Endothelial cell of hepatic sinusoid (primary cell): ENCODE results near the gene UNC93B1.

ENCODE experiments used
- in situ Hi-C: cut with HindIII; loops from 2 replicates; pipeline ENCODE4 v1.10.0; 2017; ENCODE audit warnings: low sequenced_read_pairs

The UNC93B1 gene

GRCh38 chr11:68040957-68041591 lies 37.2 kb upstream of the UNC93B1 start:
- in situ Hi-C loops = no loop called here

GRCh38 chr11:68040101-68040956 lies 36.4 kb upstream of the UNC93B1 start:
- in situ Hi-C loops = no loop called here

- in situ Hi-C loops = no loop called here
Observed at GRCh38 chr11:68039526-68040086, 35.7 kb upstream of the UNC93B1 start.

GRCh38 chr11:68038718-68039525 lies 35.0 kb upstream of the UNC93B1 start, which contains the start of gene TCIRG1:
Gene TCIRG1, plus strand, starts transcription at chr11:68039025. Its CDS starts 2,247 bp downstream, at chr11:68041272.
- in situ Hi-C loops = no loop called here

GRCh38 chr11:68038226-68038717 lies 34.4 kb upstream of the UNC93B1 start:
- in situ Hi-C loops = no loop called here

GRCh38 chr11:68037411-68038225 lies 33.7 kb upstream of the UNC93B1 start:
- in situ Hi-C loops = no loop called here

GRCh38 chr11:68036717-68037239 lies 32.9 kb upstream of the UNC93B1 start:
- in situ Hi-C loops = no loop called here

GRCh38 chr11:68036141-68036716 lies 32.3 kb upstream of the UNC93B1 start:
- in situ Hi-C loops = no loop called here

GRCh38 chr11:68035266-68035876 lies 31.5 kb upstream of the UNC93B1 start:
- in situ Hi-C loops = no loop called here

GRCh38 chr11:68033708-68034045 lies 29.8 kb upstream of the UNC93B1 start:
- in situ Hi-C loops = no loop called here

- in situ Hi-C loops = no loop called here
Observed at GRCh38 chr11:68032997-68033707, 29.3 kb upstream of the UNC93B1 start.

- in situ Hi-C loops = no loop called here
Observed at GRCh38 chr11:68032003-68032402, 28.1 kb upstream of the UNC93B1 start.

- in situ Hi-C loops = no loop called here
Observed at GRCh38 chr11:68031144-68031464, 27.2 kb upstream of the UNC93B1 start.

GRCh38 chr11:68030318-68031143 lies 26.6 kb upstream of the UNC93B1 start, which contains the start of gene NDUFS8:
Gene NDUFS8, plus strand, starts transcription at chr11:68030681. Its CDS starts 1,471 bp downstream, at chr11:68032152.
- in situ Hi-C loops = no loop called here

- in situ Hi-C loops = no loop called here
Observed at GRCh38 chr11:68028802-68029545, 25.1 kb upstream of the UNC93B1 start.

GRCh38 chr11:68027667-68028066 lies 23.8 kb upstream of the UNC93B1 start:
- in situ Hi-C loops = no loop called here
